NB4 (cell line): ENCODE measurements around the gene NME5.

Experiments used
- POLR2A ChIP-seq: IDR thresholded peaks from 2 replicates; pipeline ENCODE4 v1.6.1; 2011; ENCODE audit warnings: mild to moderate bottlenecking; ENCODE audit not compliant: insufficient read length; ENCODE audit errors: extremely low read depth
- TF ChIP-seq, protein P1 (sequence below): IDR thresholded peaks from one replicate; pipeline ENCODE4 v1.5.1; 2012; ENCODE audit warnings: low read depth, low read length

DNA sequence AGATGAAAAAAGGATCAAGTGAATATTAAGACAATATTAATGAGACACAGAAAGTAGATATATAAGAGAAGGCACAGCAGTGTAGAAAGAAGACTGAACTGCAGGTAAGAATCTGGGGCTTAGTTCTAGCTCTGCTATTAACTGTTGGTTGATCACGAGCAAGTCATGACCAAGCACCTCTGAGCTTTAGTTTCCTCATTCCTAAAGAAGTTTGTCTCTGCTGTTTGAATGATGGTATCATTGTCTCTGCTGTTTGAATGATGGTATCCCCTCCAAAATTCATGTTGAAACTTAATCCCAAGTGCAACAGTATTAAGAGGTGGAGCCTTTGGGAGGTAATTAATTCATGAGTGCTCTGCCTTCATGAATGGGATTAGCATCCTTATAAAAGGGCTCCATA, 2.5 kb upstream of the NME5 start:
- TF ChIP-seq, protein P1, sequence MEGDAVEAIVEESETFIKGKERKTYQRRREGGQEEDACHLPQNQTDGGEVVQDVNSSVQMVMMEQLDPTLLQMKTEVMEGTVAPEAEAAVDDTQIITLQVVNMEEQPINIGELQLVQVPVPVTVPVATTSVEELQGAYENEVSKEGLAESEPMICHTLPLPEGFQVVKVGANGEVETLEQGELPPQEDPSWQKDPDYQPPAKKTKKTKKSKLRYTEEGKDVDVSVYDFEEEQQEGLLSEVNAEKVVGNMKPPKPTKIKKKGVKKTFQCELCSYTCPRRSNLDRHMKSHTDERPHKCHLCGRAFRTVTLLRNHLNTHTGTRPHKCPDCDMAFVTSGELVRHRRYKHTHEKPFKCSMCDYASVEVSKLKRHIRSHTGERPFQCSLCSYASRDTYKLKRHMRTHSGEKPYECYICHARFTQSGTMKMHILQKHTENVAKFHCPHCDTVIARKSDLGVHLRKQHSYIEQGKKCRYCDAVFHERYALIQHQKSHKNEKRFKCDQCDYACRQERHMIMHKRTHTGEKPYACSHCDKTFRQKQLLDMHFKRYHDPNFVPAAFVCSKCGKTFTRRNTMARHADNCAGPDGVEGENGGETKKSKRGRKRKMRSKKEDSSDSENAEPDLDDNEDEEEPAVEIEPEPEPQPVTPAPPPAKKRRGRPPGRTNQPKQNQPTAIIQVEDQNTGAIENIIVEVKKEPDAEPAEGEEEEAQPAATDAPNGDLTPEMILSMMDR, result no peak
- no peak for TF ChIP-seq POLR2A
